NCI-H1694 (cell line): Measurements from ENCODE around the gene SDSL.

Experiments used
- DNase-seq: peaks from one replicate; lab custom pipeline; 2025; lab: John Stamatoyannopoulos, UW

The SDSL gene

DNA sequence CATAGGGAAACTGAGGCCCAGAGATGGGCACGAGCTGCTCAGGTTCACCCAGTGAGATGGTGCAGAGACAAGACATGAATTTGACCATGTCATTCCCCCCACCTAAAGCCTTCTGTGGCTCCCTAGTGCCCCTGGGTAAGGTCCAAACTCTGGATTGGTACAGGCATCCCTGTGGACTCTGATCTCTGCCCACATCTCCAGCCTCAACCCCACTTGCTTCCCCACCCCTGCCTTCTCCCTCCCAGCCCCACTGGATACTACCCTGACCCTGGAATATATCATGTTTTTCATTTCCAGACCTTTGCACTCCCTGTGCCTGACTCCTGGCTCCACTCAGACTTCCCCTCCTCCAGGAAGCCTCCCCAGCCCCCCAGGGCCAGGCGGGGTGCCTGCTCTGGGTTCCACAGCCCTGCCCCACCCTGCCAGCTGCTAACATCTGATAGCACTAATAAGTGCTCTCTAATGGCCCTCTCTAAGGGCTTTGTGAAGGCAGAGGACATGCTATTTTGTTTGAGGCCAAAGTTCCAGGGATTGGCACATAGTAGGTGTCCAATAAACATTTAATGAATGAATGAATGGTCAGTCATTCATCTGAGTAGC is 1.1 kb upstream of the SDSL start:
- DNase-seq = no peak

DNA sequence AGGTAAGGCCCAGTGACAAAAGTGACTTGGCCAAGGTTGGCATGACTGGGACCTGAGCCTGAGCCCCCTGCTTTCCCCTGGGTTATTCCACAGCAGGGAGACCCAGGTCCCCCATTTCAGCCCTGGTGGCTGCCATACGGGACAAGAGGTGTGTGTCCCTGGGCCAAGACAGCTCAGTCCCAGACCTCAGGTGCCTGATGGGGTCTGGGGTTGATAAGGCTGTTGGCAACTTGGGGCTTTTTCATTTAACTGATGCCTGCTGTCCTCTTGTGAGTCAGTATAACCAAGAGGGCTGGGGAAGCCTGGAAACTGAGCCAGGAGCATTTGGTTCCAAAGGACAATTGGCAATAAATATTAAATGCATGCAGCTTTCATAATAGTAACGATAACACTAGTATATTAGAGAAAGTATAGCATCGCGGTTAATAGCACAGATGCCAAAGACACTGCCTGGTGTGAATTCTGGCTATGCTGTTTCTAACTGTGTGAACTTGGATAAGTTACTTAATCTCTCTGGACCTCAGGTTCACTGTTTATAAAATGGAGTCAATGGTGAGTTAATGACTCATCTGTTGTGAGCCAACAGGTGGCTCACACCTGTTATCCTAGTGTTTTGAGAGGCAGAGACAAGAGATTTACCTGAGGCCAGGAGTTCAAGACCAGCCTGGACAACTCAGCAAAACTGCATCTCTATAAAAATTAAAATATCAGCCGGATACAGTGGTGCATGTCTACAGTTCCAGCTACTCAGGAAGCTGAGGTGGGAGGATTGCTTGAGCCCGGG is 898 bp downstream of the SDSL start:
- DNase-seq = no peak

DNA sequence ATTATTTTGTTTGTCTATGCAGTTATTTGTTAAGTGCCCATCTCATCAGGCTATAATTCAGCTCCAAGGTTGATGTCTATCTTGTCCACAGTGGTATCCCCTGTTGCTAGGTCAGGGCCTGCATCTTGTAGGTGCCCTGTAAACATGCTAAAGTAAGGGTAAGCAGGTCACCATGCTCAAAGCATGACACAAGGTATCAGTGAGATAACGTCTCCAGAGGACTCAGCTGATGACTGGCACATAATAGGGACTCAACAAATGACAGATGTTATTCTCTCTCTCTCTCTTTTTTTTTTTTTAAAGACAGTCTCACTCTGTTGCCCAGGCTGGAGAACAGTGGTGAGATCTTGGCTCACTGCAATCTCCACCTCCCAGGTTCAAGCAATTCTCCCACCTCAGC is 2.3 kb downstream of the SDSL start:
- no peak for DNase-seq

DNA sequence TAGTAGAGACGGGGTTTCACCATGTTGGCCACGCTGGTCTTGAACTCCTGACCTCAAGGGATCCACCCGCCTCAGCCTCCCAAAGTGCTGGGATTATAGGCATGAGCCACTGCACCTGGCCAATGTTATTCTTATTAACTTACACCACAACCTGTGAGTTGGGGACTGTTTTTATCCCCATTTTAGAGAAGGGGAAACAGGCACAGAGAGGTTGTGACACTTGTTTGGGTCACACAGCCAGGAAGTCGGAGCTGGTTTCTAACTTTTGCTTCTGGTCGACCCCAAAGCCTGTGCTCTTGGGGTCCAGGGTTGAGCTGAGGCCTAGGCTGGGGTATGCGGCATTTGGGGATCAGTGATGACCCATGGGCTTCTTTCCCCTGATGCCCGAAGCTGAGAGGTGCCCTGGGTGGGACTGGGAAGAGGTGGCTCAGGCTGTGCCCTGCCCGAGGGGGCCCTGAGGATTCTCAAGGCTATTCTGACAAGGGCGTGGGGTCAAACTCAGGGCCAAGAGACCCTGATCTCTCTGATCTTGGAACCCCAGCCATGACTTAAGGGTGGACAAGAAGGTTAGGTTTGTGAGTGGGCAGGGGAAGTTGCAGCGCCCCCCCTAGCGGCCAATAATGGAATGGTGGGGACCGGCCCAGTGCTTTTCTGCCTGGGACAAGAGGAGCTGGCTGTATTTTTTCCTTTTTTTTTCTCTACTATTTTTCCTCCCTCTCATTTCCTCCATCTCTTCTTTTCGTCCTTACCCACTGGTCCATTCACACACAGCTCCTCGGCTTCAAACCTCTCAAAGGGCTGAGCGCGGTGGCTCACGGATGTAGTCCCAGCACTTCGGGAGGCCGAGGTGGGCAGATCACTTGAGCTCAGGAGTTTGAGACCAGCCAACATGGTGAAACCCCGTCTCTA is 3.0 kb downstream of the SDSL start:
- peak; percentile 2 for DNase-seq

DNA sequence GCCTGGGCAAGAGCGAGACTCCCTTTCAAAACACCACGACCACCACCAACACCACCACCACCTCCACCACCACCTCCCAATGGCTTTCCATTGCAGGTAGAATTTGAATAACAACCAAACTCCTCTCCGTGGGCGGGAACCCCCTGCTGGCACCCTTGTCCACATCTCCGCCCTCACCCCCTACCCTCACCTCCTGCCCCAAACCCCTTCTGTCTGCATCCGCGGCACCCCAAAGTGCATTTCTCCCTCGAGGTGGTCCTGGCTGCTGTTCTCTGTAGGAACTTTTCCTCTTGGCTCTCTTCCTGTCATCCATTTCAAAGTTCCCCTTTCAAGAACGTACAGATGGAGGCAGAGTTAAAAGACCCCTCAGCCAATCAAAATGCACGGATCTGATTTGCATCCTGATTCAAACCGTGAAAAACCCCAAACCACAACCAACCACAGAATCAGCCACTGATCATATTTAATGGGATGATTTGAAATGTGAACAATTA is 3.8 kb downstream of the SDSL start:
- DNase-seq = no peak

DNA sequence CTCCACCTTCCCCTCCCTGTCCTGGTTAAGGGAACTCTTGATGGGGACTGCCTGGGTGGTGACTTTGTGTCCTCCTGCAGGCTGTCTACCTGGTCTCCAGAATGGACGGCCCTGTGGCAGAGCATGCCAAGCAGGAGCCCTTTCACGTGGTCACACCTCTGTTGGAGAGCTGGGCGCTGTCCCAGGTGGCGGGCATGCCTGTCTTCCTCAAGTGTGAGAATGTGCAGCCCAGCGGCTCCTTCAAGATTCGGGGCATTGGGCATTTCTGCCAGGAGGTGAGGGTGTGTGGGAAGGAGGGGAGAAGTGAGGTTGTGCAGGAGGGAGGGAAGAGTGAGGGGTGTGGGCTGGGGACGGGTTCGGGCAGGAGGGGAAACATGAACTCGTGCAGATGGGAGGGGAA is 5.7 kb downstream of the SDSL start:
- DNase-seq = no peak

DNA sequence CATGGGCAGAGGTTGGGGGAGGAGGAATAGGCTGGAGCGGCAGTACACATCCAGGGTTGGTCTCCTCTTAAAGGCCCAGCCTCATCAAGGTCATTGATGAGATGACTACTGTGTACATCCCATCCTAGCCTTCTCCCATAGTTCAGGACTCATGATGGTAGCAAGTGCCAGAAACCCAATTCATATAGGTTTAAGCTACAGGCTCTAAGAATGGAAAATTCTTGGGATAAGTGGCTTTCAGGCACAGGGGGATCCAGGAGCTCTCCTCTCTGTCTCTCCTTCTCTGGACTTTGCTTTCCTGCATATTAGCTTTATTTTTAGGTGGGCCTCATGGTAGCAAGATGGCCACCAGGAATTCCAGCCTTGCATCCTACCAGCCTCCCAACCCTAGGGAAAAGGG is 6.3 kb downstream of the SDSL start:
- DNase-seq = no peak

DNA sequence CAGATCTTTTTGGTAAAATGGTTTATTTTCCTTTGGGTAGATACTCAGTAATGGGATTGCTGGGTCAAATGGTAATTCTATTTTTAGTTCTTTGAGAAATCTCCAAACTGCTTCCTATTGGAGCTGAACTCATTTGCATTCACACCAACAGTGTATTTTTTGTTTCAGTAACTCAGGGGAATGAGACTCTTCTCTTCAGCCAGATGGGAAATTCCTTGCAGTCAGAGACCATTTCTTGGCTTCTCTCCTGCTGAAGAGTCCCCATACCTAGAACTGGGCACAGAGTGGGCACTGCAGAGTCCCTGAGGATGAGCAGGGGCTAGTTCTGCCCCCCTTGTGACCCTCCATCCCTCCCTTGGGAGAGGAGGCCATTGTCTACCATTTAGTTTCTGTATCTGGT is 10.8 kb downstream of the SDSL start:
- no peak for DNase-seq

DNA sequence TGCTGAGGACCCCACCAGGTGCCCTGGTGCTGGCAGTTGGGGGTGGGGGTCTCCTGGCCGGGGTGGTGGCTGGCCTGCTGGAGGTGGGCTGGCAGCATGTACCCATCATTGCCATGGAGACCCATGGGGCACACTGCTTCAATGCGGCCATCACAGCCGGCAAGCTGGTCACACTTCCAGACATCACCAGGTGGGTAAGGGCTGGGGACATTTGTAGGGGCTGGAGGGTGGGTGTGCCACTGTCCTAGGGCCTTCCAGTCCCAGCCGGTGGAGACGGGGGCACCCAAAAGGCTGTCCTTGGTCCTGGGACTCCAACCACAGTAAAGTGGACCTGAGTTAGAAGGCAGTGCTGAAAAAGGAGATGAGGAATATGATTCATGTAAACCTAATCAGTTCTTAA is 13.2 kb downstream of the SDSL start:
- DNase-seq = no peak

DNA sequence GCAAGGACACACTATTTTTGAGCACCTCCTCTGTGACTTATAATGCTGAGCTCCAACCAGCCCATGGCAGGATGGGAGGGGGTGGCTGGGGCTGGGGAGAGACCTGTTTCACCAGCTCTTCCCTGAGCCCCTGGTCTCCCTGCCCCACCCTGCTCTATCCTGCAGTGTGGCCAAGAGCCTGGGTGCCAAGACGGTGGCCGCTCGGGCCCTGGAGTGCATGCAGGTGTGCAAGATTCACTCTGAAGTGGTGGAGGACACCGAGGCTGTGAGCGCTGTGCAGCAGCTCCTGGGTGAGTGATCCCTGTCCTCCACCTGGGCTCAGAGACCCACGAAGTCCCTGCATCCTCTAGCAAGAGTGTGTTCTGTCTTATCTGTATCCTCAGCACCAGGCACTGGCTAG is 14.4 kb downstream of the SDSL start:
- no peak for DNase-seq

DNA sequence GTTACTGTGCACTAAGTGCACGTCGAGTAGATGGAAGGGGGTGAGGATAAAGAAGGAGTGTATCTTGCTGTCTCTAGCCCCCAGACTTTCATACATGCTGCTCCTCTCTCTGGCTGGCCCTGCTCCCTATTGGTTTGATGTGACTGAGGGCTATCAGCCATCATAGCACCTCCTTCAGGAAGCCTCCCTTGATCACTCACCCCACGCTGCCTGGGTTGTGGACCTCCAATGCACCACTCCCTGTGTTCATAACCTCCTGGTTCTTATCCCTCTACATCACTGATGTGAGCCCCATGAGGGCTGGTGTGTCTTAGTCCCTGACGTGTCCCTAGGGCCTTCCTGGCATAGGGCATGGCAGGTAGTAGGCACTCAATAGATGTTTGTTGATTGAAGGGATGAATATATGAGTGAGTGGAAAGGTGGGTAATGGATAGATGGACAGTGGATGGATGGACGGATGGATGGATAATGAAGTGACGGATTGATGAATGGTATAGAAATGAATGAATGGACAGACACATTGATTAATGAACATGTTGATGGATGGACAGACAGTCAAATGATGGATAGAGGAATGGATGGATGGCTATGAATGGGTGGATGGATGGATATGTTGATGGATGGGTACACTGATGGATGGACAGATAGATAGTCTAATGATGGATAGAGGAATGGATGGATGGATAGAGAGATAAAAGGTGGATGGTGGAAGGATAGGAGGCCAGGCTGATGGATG is 15.0 kb downstream of the SDSL start:
- DNase-seq = no peak

DNA sequence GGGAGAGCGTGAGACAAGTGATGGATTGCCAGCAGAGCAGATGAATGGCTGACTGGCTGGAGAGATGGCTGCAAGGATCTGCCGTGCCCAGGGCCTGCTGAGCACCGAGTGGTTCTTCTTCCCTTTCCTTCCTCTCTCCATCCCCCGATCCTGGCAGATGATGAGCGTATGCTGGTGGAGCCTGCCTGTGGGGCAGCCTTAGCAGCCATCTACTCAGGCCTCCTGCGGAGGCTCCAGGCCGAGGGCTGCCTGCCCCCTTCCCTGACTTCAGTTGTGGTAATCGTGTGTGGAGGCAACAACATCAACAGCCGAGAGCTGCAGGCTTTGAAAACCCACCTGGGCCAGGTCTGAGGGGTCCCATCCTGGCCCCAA is 15.5 kb downstream of the SDSL start:
- no peak for DNase-seq

DNA sequence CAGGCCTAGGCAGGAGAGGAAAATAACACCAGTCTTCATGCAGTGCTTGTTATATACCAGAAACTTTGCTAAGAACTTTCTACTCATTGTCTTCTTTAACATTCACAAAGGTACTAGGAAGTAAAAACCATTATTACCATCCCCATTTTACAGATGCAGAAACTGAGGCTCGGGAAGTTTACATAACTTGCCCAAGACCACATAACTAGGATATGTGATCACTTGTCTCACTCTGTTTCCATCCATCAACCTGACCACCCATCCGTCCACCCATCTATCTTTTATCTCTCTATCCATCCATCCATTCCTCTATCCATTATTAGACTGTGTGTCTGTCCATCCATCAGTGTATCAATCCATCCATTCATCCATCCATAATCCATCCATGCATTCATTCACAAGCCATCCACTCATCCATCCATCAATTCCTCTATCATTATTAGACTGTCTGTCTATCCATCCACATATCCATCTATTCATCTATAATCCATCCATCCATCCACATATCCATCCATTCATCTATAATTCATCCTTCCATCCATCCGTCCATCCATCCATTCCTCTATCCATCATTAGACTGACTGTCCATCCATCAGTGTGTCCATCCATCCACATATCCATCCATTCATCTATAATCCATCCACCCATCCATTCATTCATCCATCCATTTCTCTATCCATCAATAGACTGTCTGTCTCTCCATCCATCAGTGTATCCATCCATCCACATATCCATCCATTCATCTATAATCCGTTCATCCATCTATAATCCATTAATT is 16.5 kb downstream of the SDSL start:
- DNase-seq = no peak

DNA sequence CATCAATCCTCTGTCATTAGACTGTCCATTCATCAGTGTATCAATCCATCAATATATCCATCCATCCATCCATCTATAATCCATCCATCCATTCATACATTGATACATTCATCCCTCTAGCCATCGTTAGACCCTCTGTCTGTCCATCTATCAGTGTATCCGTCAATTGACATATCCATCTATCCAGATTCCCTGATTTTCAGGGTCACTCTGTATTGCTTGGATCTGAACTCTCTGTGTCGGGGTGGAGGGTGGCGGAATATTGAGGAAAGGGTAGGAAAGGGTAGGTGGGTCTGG is 17.1 kb downstream of the SDSL start:
- DNase-seq = no peak

DNA sequence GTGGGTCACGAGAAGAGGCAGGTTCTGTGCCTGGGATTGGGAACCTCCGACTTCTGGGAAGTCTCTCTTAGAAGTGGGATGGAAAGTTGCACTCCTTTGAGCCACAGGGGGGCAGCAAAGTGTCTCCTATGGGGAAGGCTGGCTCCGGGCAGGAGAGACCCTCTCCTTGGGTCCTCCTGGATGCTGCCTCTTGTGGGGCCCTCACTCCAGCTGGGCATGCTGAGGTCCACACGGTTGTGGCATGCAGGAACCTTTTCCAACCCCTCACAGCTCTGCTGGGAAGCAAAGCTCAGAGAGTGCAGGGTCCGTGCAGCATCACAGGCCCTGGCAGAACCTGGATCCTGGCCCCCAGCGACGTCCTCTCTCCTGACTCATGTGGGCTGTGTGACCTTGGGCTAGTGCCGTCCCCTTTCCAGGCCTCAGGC is 17.4 kb downstream of the SDSL start:
- DNase-seq = peak; percentile 71

DNA sequence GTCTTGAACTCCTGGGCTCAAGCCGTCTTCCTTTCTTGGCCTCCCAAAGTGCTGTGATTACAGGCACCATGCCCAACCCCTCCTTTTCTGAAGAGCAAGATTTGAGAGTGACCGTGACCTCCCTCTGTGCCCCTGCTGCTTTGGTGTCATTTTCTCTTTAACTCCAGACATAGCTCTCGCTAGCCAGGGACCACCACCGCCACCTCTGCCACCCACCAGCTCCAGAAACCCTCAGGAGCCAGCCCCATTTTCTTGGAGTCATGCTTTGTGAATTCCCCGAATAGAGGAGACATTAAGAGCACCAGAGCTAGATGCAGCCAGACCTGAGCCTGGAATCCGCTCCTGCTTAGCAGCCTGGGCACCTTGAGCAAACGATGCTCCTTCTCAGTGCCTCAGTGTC is 18.2 kb downstream of the SDSL start:
- DNase-seq = no peak

DNA sequence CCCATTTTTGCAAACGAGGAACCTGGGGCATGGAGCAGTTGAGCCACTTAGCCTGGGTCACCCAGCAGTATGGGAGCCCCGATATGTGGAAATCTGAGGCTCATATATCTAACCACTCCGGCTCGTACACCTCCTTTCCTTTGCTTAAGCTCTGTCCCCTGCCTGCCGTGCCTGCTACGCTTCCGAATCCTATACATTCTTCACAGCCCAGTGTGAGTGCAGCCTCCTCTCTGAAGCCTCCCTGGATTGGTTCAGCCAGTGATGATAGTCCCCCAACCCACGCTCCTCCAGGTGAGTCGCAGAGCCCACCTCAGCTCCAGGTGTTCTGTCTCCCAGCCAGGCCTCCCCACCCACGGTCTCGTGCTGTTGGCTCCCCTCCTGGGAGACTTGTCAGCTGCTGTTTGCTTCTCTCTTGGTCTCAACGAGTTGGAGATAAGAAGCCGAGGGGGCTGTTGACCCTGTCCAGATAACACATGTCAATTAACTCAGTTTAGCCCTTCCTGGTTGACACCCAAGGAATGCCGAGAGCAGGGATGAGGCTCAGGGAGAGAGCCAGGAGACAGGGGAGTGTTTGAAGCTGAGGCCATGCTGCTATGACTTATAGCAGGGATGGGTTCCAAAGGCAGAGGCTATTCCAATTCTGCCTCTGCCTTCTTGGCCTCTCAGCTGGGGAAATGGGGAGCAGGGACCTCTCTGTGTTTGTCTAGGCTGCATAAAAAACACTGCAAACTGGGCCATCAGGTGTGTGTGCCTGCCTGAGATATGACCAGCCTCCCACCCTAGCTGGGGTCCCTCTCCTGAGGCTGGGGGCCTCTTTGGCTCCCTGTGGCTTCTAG is 19.0 kb downstream of the SDSL start:
- no peak for DNase-seq

DNA sequence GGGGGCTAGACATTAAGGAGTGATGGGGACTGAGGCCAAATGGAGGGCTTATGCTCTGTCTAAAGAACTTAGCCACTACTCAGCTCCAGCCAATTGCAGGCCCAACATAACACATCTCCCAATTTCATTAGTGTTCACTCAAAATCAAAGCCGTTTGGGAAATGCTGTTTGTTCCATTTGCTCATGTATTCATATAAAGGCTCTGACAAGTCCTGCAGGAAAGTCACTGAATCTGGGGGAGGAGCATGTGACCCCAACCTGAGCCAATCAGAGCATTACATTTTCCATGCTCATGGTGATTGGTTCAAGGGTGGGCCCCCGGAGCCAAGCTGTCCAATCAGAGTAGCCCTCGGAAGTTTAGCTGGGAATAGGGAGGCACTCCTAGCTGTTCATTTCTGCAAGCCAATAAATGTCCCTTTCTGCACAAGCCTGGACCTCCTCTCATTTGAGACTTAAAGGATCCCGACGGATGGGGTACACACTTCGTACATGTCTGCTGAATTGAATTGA is 20.9 kb downstream of the SDSL start:
- no peak for DNase-seq

DNA sequence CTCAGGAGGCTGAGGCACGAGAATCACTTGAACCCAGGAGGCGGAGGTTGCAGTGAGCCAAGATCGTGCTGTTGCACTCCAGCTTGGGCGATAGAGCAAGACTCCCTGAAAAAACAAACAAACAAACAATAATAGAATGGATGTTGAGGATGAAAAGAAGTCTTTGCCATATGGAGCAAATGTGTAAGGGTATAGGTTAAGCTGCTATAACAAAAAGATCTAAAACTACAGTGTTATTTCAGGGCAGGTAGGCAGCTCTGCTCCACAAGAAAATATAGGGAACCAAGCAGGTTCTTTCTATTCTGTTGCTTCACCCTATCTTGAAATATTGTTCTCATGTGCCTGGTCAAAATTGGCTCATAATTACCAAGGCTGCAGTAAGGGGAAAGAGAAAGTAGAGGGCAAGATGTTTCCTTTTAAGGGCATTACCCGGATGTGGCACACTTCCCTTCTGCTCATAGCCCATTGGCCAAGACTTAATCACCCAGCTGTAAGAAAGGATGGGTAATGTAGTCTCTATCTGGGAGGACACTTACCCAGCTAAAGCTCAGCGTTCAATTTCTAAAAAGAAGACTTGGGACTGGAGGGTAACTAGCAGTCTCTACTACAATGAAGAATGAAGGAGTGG is 23.5 kb downstream of the SDSL start:
- no peak for DNase-seq

DNA sequence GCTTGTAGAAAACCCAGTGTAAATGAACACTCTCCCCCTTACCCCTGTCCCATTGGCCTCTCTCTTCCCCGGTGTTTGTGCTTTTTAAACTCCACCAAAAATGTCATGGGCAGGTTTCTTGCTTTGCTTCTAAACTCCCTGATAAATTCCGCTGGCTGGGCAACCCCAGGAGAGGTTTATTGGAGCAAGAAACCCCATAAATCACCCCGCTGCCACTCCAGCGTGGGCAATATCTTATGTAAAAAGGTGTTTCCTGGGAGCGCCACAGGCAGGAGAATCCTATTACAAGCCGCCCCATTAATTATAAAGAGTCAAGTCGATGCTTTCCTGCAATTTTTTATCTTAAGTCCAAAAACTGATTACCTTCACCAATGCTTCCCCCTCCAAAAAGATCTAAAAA is 26.7 kb downstream of the SDSL start:
- no peak for DNase-seq
